ENCODE results near the gene DLG2. TPM values are rescaled to one million over a fixed set of nuclear protein-coding genes. Genes with fewer than 3 reads are reported as not detected.

Gene DLG2
- total and polyA plus RNA-seq, 2 of the 4 experiments (the other 2 are of a cell fraction), result 0.31 to 0.36 TPM

DNA sequence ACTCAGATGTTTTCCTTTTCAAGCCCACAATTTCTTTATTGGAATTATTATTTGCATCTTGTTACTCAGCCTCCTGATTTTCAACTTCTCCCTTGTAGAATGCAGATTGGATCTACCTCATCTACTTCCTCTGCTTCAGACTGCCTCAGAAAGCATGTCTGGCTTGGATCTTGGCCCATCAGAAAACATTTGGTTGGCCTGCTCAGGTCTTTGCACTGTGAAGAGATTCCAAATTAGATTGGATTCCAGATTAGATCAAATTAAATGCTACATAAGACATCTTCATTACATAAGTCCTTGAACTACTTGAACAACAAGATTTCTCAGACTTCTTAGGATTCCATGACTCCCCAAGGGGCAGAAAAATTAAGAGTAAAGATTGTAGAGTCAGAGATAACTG lies 358.0 kb downstream of the DLG2 start:
- Histone ChIP-seq H3K4me1 (ENCODE audit: control insufficient read depth, insufficient read depth, low read length) (no peaks in the 10 kb centered on the region), H4K5ac (ENCODE audit: low read depth, low read length) (no peak overlapping the region), H3K79me1 (ENCODE audit: low read depth in 1 of 2, low read length in 2 of 2) (no peaks in the 10 kb centered on the region), H3K4me3 (ENCODE audit: insufficient read depth, low read depth, low read length) (no peak overlapping the region), H3K27me3 (ENCODE audit: control insufficient read depth, insufficient read depth, low read length) (no peaks in the 10 kb centered on the region), H4K8ac (ENCODE audit: low read depth in 2 of 2, low read length in 2 of 2) (no peak overlapping the region), H2AK5ac (ENCODE audit: low read depth, low read length) (no peak overlapping the region), H3K36me3 (ENCODE audit: control insufficient read depth, insufficient read depth, low read length) (no peaks in the 10 kb centered on the region), H3K9me1 (ENCODE audit: insufficient read depth, low read length) (no peaks in the 10 kb centered on the region), H3K27ac (ENCODE audit: insufficient read depth, low read length) (no peak overlapping the region), H2AFZ (replicated peaks; ENCODE audit: low read length, poor library complexity) (no peak overlapping the region), H2AK9ac (replicated peaks; ENCODE audit: low read depth, low read length, poor library complexity) (no peak overlapping the region), H3K56ac (ENCODE audit: extremely low read depth, insufficient read depth, low read length) (no peak overlapping the region), H3K9ac (ENCODE audit: low read depth, low read length) (no peak overlapping the region), H2BK120ac (ENCODE audit: low read depth, low read length) (no peak overlapping the region), H3K4ac (ENCODE audit: low read depth, low read length) (no peak overlapping the region), H4K91ac (ENCODE audit: insufficient read depth, low read depth, low read length) (no peak overlapping the region), H3K9me3 (ENCODE audit: control insufficient read depth, insufficient read depth, low read length) (no peaks in the 10 kb centered on the region), H3K4me2 (ENCODE audit: low read depth, low read length) (no peak overlapping the region), H4K20me1 (ENCODE audit: insufficient read depth, low read length) (no peaks in the 10 kb centered on the region), H3K14ac (replicated peaks; ENCODE audit: low read depth, low read length) (no peak overlapping the region), H3K23ac (ENCODE audit: low read depth, low read length) (no peak overlapping the region), H3K18ac (ENCODE audit: low read depth, low read length) (no peak overlapping the region), H2BK15ac (ENCODE audit: low read depth, low read length) (no peak overlapping the region), H2BK20ac (ENCODE audit: low read depth, low read length) (no peak overlapping the region), H2BK5ac (ENCODE audit: low read depth, low read length, poor library complexity, severe bottlenecking) (no peak overlapping the region)
- DNase-seq, result no peak
- CTCF ChIA-PET, result no interaction called here
- TF ChIP-seq, protein P1, sequence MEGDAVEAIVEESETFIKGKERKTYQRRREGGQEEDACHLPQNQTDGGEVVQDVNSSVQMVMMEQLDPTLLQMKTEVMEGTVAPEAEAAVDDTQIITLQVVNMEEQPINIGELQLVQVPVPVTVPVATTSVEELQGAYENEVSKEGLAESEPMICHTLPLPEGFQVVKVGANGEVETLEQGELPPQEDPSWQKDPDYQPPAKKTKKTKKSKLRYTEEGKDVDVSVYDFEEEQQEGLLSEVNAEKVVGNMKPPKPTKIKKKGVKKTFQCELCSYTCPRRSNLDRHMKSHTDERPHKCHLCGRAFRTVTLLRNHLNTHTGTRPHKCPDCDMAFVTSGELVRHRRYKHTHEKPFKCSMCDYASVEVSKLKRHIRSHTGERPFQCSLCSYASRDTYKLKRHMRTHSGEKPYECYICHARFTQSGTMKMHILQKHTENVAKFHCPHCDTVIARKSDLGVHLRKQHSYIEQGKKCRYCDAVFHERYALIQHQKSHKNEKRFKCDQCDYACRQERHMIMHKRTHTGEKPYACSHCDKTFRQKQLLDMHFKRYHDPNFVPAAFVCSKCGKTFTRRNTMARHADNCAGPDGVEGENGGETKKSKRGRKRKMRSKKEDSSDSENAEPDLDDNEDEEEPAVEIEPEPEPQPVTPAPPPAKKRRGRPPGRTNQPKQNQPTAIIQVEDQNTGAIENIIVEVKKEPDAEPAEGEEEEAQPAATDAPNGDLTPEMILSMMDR (conservative IDR thresholded peaks at IDR 0.05; ENCODE audit: low read depth, low read length), result no peak
- TF ChIP-seq FOS (IDR thresholded peaks at IDR 0.05; ENCODE audit: low read depth, low read length), result no peak
- no peak for TF ChIP-seq MAZ (IDR thresholded peaks at IDR 0.05; ENCODE audit: borderline replicate concordance, low read depth, low read length)
- no peak for TF ChIP-seq MAFK (IDR thresholded peaks at IDR 0.05; ENCODE audit: low read depth, low read length)
- no peak for TF ChIP-seq CHD1 (IDR thresholded peaks at IDR 0.05; ENCODE audit: low read depth, low read length)
- TF ChIP-seq NFE2L2 (IDR thresholded peaks at IDR 0.05; ENCODE audit: low read depth, low read length), result no peak
- TF ChIP-seq RFX5 (IDR thresholded peaks at IDR 0.05; ENCODE audit: low read depth, low read length), result no peak
- no peak for TF ChIP-seq POLR2A (IDR thresholded peaks at IDR 0.05; ENCODE audit: low read depth, low read length)
- no peak for TF ChIP-seq MXI1 (IDR thresholded peaks at IDR 0.05; ENCODE audit: borderline replicate concordance, low read depth, low read length)
- TF ChIP-seq BHLHE40 (IDR thresholded peaks at IDR 0.05; ENCODE audit: low read depth, low read length), result no peak
- TF ChIP-seq RAD21 (IDR thresholded peaks at IDR 0.05; ENCODE audit: low read length), result no peak
- TF ChIP-seq CEBPB (IDR thresholded peaks at IDR 0.05; ENCODE audit: low read depth, low read length), result no peak
- no TSS peak for BruUV-seq (replicated peaks)
- in situ Hi-C loops (cut with MboI; ENCODE audit: low sequenced_read_pairs) (no loop called here), dilution Hi-C loops (cut with HindIII; ENCODE audit: low sequenced_read_pairs, unreplicated experiment) (no loop called here), intact Hi-C loops (cut with micrococcal nuclease) (no loop called here)
- ATAC-seq (ENCODE audit: low read depth), result no peak
- POLR2A ChIA-PET (ENCODE audit: unreplicated experiment), result no interaction called here

All from IMR-90 (cell line).